Measurements from ENCODE around the gene KRT4. TPM values are rescaled to one million over a fixed set of nuclear protein-coding genes. Genes with fewer than 3 reads are reported as not detected.

Gene KRT4
- total and polyA plus RNA-seq, 2 experiments from 2014 or later = not detected

- TF ChIP-seq ZNF462 (CRISPR knock-in tag; IDR thresholded peaks at IDR 0.05) = no peak
- TF ChIP-seq CREB1 (CRISPR knock-in tag; IDR thresholded peaks at IDR 0.05; ENCODE audit: low read depth) = no peak
- TF ChIP-seq NANOG (IDR thresholded peaks at IDR 0.05; ENCODE audit: borderline replicate concordance) = no peak
Observed at GRCh38 chr12:52810554-52810953, 3.4 kb downstream of the KRT4 start (continued).

- Histone ChIP-seq H3K4me1 (ENCODE audit: insufficient read depth) (peaks cover 10% of the 10 kb centered on the region), H3K27ac (ENCODE audit: low read depth) (no peak overlapping the region), H3F3A (replicated peaks; ENCODE audit: low read depth) (no peaks in the 10 kb centered on the region), H3K36me3 (ENCODE audit: insufficient read depth) (no peaks in the 10 kb centered on the region), H4K20me1 (replicated peaks; ENCODE audit: insufficient read depth) (no peaks in the 10 kb centered on the region), H3K4me2 (no peak overlapping the region), H3K27me3 (ENCODE audit: insufficient read depth) (no peaks in the 10 kb centered on the region), H2AFZ (no peak overlapping the region), H3K9me2 (ENCODE audit: insufficient read depth) (peaks cover 15% of the 10 kb centered on the region), H3K4me3 (no peak overlapping the region), H3K79me2 (replicated peaks; ENCODE audit: insufficient read depth) (no peaks in the 10 kb centered on the region)
- Mint-ChIP-seq H3K4me3 (no peak overlapping the region), H3K4me1 (peaks cover 11% of the 10 kb centered on the region; the same call in 2 of the 3 replicates), H3K27ac (no peak overlapping the region), H3K36me3 (ENCODE audit: low read depth) (no peaks in the 10 kb centered on the region), H3K27me3 (ENCODE audit: insufficient read depth, low read depth, poor library complexity) (peaks cover 5% of the 10 kb centered on the region), H3K9me3 (no peaks in the 10 kb centered on the region)
- DNase-seq (ENCODE audit: low spot score) = no peak
- no peak for ATAC-seq
- TF ChIP-seq EZH2 (IDR thresholded peaks at IDR 0.05; ENCODE audit: low read depth, unreplicated experiment) (no peak), REST (IDR thresholded peaks at IDR 0.05; ENCODE audit: unreplicated experiment) (no peak), STAT1 (IDR thresholded peaks at IDR 0.05; ENCODE audit: unreplicated experiment) (no peak), NANOG (IDR thresholded peaks at IDR 0.05; ENCODE audit: borderline replicate concordance) (no peak), CTCF (conservative IDR thresholded peaks at IDR 0.05; ENCODE audit: low read depth in 2 of 2) (no peak), ZNF331 (CRISPR knock-in tag; IDR thresholded peaks at IDR 0.05; ENCODE audit: low read depth) (no peak), CREB1 (CRISPR knock-in tag; IDR thresholded peaks at IDR 0.05; ENCODE audit: low read depth) (no peak)
Observed at GRCh38 chr12:52809166-52809565, 4.8 kb downstream of the KRT4 start.
